Fibroblast of skin of right quadriceps (primary cell): ENCODE results near the gene KCNMB3.
"Not testable (repeated sequence)": the region's sequence is repeated elsewhere in the genome, so short reads cannot be mapped to it uniquely, and the experiment has no call there.

Experiments used
- DNase-seq: peaks from one replicate; pipeline ENCODE4 v3.0.0-alpha.2; 2013

The KCNMB3 gene

GRCh38 chr3:179263134-179263533 lies 12.2 kb upstream of the KCNMB3 start:
- DNase-seq, result no peak

GRCh38 chr3:179260949-179261765 lies 10.2 kb upstream of the KCNMB3 start:
- DNase-seq, result peak; percentile 65

- DNase-seq, result not testable (repeated sequence)
Measured at GRCh38 chr3:179259959-179260756, 9.2 kb upstream of the KCNMB3 start.

- DNase-seq, result no peak
Measured at GRCh38 chr3:179258820-179259219, 7.9 kb upstream of the KCNMB3 start.

- DNase-seq, result not testable (repeated sequence)
Measured at GRCh38 chr3:179257742-179258141, 6.8 kb upstream of the KCNMB3 start.

- DNase-seq, result no peak
Measured at GRCh38 chr3:179256813-179257212, 5.9 kb upstream of the KCNMB3 start.

- no peak for DNase-seq
Measured at GRCh38 chr3:179247289-179248015, 3.5 kb downstream of the KCNMB3 start.

GRCh38 chr3:179244878-179245277 lies 6.0 kb downstream of the KCNMB3 start:
- peak; percentile 28 for DNase-seq

- DNase-seq, result not testable (repeated sequence)
Measured at GRCh38 chr3:179242859-179243258, 8.1 kb downstream of the KCNMB3 start.

GRCh38 chr3:179240299-179240698 lies 10.6 kb downstream of the KCNMB3 start:
- not testable (repeated sequence) for DNase-seq

- no peak for DNase-seq
Measured at GRCh38 chr3:179236669-179237301, 14.1 kb downstream of the KCNMB3 start.

- peak; percentile 5 for DNase-seq
Measured at GRCh38 chr3:179234199-179234598, 16.7 kb downstream of the KCNMB3 start.

- DNase-seq, result no peak
Measured at GRCh38 chr3:179233043-179233442, 17.9 kb downstream of the KCNMB3 start.

GRCh38 chr3:179229177-179229576 lies 21.7 kb downstream of the KCNMB3 start:
- no peak for DNase-seq

GRCh38 chr3:179227349-179227748 lies 23.6 kb downstream of the KCNMB3 start:
- DNase-seq, result no peak

- DNase-seq, result no peak
Measured at GRCh38 chr3:179224584-179224983, 26.3 kb downstream of the KCNMB3 start.

GRCh38 chr3:179223548-179223947 lies 27.4 kb downstream of the KCNMB3 start:
- DNase-seq, result no peak

- not testable (repeated sequence) for DNase-seq
Measured at GRCh38 chr3:179218213-179218612, 32.7 kb downstream of the KCNMB3 start.

GRCh38 chr3:179215550-179215949 lies 35.4 kb downstream of the KCNMB3 start:
- peak; percentile 32 for DNase-seq

GRCh38 chr3:179200790-179201189 lies 50.1 kb downstream of the KCNMB3 start:
- DNase-seq, result no peak

- no peak for DNase-seq
Measured at GRCh38 chr3:179196700-179197099, 54.2 kb downstream of the KCNMB3 start.

- peak; percentile 72 for DNase-seq
Measured at GRCh38 chr3:179196098-179196497, 54.8 kb downstream of the KCNMB3 start.

- DNase-seq, result no peak
Measured at GRCh38 chr3:179194931-179195330, 56.0 kb downstream of the KCNMB3 start.
